Measurements from ENCODE around the gene HRH1.

DNA sequence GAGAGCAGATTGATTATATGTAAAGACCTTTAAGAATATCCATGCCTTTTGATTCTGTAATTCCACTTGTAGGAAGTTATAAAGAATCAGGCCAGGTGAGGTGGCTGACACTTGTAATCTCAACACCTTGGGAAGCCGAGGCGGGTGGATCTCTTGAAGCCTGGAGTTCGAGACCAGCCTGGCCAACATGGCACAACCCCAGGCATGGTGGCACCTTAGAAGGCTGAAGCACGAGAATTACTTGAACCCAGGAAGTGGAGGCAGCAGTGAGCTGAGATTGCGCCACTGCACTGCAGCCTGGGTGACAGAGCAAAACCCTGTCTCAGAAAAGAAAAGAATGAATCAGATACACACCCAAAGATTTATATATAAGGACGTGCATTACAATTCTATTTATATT, 33.9 kb downstream of the HRH1 start:
- TF ChIP-seq, protein P1, sequence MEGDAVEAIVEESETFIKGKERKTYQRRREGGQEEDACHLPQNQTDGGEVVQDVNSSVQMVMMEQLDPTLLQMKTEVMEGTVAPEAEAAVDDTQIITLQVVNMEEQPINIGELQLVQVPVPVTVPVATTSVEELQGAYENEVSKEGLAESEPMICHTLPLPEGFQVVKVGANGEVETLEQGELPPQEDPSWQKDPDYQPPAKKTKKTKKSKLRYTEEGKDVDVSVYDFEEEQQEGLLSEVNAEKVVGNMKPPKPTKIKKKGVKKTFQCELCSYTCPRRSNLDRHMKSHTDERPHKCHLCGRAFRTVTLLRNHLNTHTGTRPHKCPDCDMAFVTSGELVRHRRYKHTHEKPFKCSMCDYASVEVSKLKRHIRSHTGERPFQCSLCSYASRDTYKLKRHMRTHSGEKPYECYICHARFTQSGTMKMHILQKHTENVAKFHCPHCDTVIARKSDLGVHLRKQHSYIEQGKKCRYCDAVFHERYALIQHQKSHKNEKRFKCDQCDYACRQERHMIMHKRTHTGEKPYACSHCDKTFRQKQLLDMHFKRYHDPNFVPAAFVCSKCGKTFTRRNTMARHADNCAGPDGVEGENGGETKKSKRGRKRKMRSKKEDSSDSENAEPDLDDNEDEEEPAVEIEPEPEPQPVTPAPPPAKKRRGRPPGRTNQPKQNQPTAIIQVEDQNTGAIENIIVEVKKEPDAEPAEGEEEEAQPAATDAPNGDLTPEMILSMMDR (IDR thresholded peaks at IDR 0.05), result no peak
- TF ChIP-seq EP300 (IDR thresholded peaks at IDR 0.05), result no peak
- no peak for TF ChIP-seq POLR2A (IDR thresholded peaks at IDR 0.05)

Data from ovary (tissue), 3 donors.